ENCODE data around the gene CDC6.

Gene CDC6

DNA sequence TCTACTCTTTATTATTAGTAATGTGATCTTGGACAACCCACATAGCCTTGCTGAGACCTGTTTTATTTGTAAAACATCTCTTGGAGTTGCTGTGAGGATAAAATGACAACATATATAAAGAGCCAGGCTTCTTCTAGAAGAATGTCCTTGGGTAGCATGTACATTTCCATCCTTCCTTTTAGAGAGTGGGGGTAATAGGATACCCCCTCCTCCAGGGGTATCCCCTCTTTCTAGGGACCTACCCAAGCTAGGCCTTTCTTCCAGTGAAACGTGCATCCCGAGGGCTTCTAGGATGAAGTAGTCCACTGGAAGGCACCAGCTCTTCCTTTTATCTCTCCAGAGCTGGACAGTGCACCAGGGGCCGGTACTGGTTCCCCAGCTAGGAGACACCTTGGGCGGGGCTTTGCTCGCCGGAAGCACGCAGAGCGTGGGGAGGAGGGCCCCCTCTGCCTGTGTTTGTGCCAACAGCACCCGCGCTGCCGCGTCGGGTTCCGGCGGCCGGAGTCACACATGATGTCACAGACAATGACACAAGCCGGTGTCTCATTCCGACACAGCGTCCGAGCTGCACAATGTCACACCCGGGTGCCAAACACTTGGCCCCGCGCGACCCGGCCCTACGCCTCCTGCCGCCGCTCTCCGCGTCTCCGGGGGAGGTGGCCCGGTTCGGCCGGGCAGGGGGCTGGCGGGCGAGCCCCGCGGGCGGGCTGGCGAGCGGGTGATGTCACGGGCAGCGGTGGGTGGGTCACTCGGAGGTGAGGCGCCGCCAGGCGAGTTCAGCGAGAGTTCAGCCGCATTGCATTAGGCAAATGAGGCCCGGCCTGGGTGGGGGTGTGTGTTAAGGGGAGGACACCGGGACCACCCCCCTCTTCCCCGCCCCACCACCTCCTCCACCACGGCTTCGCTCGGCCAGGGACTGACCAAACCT lies 53.5 kb downstream of the CDC6 start:
- DNase-seq (ENCODE audit: low spot score) = peak; percentile 82

DNA sequence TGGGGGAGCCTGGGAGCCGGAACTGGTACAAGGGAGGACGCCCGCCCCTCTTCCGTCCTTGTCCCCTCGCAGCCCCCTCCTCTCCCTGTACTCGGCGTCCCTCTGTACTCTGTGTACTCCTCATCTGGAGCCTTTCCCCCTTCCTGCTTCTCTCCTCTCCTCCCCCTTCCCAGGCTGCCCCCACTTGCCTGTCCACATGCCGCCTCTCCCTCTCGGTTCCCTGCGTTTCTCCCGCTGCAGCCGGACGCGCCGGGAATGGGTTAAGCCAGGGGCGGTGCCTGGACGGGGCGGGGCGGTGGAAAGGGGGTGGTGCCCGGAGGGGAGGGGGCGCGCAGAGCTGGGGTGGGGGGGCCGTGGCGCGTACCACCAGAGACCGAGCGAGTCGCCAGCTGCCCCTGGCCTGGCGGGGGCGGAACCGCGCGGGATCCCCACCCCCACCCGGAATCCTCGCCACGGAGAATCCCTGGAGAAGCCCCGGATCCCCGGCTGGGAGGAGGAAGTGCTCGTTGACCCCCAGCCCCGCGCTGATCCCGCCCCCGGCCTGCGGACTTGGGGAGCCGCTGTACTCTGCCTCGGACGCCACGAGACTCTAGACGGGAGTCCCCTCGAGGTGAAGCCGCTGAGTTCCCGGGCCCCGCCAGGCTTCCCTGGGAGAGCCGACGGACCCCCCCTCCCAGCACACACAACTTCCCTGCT lies 54.3 kb downstream of the CDC6 start:
- peak; percentile 70 for DNase-seq (ENCODE audit: low spot score)

GRCh38 chr17:40342504-40343218 lies 55.0 kb downstream of the CDC6 start:
- DNase-seq (ENCODE audit: low spot score) = no peak

GRCh38 chr17:40343219-40344119 lies 55.8 kb downstream of the CDC6 start:
- no peak for DNase-seq (ENCODE audit: low spot score)

- DNase-seq (ENCODE audit: low spot score) = no peak
These were observed 56.9 kb downstream of the CDC6 start for GRCh38 chr17:40344421-40345160.

DNA sequence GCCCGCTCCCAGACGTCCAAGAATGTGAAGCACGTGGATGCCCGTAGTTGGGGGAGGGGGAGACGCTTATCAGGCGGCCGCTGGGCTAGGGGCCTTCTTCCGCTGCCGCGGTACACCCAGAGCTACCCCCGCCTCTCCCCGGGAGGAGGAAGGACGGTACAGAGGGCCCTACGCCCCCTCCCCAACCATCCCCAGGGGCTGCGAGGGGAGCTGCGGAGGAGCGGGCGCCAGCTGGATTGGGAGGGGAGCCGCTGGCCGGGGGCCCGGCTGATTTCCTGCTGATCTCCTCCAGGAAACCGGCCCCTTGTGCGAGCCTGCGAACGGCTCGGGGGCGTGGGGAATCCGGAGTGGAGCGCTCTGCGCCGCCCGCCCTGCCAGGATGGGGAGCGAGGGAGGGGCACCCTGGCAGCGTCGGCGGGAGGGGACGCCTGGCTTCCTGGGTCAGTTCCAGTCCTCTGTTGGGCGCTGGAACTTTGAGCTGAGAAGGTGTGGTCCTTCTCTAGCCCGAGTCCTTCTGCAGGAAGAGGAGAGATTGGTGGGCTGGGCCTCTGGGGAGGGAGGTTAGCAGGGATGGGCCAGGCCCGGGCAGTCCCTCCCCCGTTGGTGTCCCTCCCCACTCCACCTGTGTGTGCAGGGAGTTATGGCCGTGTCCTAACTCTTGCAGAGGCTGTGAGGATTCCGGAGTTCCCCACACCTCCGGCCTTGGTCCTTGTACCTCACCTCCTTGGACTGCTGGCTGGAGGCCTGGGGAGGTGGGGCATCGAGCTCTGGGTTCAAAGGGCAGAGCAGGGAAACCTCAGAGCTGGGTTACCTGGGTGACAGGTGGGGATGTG lies 57.7 kb downstream of the CDC6 start:
- no peak for DNase-seq (ENCODE audit: low spot score)

DNA sequence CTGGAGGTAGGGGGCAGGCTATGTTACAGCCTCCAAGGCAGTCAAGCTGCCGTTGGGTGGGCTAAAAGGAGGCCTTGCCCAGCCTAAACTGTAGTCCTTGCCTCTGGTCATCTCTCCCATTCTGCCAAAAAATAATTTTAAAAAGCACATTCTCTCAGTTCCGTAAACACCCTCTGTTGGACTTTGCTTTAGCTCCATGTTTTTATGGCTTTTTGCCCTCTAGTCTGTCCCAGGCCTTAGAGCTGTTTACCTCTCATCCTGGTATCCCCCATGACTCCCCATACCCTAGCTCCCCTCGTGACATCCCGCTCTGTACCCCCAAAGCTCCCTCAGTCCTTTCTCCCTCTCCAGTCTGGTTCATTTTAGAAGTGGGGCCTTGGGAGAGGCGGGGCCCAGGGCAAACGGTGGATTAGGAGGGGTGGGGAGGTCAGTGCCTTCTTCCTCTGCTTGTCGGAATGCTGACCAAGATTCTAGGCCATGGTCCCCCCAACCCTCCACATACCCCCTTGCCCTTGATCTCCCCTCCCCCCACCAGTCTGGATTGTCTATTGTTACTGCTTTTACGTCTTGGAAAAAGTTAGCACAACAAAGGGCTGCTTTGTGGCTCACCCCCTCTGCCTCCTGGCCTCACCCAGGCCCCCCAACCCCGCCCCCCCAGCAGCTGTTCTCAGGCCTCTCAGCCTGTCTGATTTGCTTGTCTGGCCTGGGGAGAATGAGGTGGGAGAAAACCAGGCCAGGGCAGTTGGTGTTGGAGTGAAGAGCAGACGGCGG lies 58.5 kb downstream of the CDC6 start:
- no peak for DNase-seq (ENCODE audit: low spot score)

DNA sequence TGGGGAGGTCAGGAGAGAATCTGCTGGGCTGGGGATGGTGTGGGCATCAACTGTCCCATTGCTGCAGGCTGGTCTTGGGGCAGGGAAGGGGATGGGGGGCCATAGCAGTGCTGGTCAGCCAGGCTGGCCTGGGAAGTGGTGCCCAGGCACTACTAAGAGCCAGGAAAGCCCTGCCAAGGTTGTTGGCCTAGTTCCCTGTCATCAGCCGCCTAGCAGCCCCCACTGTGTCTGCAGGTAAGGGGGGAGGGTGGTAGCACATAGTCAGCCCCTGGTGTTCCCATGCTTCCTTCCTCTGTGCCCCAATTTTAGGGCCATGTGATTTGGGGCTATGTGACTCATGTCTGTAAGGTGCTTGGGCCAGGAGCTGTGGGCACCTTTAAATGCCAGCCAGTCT lies 59.1 kb downstream of the CDC6 start:
- DNase-seq (ENCODE audit: low spot score) = no peak

DNA sequence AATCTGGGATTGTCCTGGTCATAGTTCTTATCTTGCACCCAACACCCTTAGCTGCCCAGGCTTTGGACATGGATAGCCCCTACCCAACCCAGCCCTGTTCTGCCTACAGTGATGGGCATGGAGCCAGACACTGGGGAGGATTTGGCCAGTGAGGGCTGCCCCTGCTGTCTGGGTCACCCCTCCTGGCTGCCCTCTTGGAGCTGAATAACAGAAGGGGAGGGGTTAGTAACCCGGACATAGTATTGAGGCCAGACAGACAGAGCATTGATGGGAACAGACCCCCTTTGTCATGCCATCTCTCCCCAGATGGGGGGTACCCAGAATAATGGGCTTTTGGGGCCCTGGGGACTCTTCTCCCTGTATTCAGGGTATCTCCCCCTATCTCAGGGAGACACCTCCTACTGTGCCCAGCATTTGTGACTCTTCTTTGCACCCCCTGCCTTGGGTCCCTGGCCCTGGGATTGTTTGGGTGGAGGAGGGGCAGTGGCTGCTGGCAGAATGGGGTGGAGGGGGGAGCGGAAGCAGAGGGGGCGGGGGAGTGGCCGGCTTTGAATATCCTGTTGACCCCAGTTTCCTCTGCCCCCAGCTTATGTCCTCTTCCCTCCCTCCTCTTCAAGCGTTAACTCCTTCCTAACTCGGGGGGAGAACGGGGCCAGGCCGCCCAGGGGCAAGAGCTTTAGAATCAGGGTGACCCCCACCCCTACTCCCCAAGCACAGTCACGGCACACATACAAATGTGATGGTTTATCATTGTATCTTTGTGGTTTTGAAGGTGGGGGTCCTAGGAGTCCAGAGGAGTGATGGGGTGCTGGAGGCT lies 59.8 kb downstream of the CDC6 start:
- DNase-seq (ENCODE audit: low spot score) = no peak

- no peak for DNase-seq (ENCODE audit: low spot score)
These were observed 60.4 kb downstream of the CDC6 start for GRCh38 chr17:40348136-40348504.

GRCh38 chr17:40348562-40349476 lies 61.1 kb downstream of the CDC6 start:
- DNase-seq (ENCODE audit: low spot score) = no peak

- no peak for DNase-seq (ENCODE audit: low spot score)
These were observed 61.8 kb downstream of the CDC6 start for GRCh38 chr17:40349477-40349894.

DNA sequence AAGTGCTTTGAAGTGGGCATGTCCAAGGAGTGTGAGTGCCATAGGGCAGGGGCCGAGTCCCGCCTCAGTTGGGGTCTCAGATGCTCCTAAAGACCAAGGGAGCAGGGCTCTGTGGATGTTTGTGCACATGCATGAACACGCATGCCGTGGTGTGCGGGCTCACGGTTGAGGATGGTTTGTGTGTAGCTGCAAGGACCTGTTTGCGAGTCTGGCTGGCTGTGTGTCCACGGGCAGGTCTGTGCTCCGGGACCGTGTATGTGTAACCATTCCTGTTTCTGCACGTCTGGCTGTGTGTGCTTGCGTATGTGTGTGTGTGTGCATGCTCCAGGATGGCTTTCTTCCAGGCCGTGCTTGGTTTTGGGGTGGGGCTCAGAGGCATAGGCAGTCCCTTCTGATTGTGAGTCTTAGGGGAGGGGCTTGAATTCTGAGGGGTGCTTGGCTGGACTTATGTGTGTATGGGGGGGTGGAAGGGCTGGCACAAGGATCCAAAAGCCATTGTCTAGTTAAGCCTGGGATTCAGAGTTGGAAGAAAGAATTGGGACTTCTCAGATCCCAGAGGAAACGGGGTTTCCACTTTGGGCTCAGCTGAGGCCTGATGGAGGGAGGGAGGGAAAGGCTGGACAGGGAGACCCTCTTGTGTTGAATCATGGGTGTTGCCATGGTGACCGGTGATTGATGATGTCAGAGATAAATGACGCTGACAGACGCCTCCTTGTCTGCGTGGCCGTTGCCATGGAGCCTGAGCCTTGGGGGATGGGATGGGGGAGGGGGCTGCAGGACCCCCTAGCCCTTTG lies 62.4 kb downstream of the CDC6 start:
- DNase-seq (ENCODE audit: low spot score) = no peak

DNA sequence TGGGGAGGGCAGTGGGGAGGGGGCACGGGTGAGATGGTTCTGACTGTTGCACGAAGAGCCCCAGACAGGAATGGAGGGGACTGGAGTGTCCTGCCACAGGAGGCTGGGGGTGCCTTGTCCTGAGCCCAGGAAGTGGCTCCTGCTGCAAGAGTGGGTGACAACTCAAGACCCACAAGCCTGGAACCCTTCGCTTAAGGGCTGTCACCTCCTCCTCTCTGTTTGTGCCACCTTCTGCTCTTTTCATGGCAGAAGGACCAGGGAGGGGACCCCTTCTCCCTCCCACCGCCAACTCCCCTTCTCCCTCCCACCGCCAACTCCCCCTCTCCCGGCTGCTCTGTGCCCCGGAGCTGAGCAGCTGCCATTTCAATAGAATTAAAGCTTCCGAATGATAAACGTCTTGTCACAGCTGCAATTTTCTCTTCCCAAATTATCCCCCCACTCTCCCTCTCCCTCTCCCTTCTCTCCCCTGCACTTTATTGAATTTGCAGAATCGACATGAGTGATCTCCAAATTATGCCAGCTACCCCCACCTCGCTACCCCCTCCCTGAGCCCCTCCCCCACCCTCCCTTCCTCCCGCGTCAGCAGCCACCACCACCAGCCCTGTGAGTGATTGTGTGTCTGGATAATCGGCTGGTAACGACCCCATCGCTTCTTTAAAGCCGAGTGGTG lies 63.1 kb downstream of the CDC6 start:
- no peak for DNase-seq (ENCODE audit: low spot score)

GRCh38 chr17:40351359-40352236 lies 63.9 kb downstream of the CDC6 start:
- no peak for DNase-seq (ENCODE audit: low spot score)

Measured in AG08395 (cell line).